Nephron (organoid): ENCODE measurements around the gene SGSH.

ENCODE experiments used
- H3K27ac Mint-ChIP-seq, 3 experiments: 2 replicates each; pipeline ENCODE4 v1.8.0; 2020; ENCODE audit warnings: mixed read lengths in 3 of 3, mild to moderate bottlenecking in 2 of 3, moderate library complexity in 1 of 3
- H3K27me3 Mint-ChIP-seq: 2 replicates; pipeline ENCODE4 v1.8.0; 2021; ENCODE audit warnings: low read depth, mild to moderate bottlenecking, moderate library complexity, mixed read lengths
- H3K36me3 Mint-ChIP-seq: 2 replicates; pipeline ENCODE4 v1.8.0; 2020; ENCODE audit warnings: low read depth, mixed read lengths
- H3K4me1 Mint-ChIP-seq: 2 replicates; pipeline ENCODE4 v1.8.0; 2020; ENCODE audit warnings: mixed read lengths
- H3K4me3 Mint-ChIP-seq, 3 experiments: 2 replicates each; pipeline ENCODE4 v1.8.0; 2020; ENCODE audit warnings: mild to moderate bottlenecking in 3 of 3, mixed read lengths in 3 of 3, moderate library complexity in 2 of 3
- H3K9me3 Mint-ChIP-seq: 2 replicates; pipeline ENCODE4 v1.8.0; 2020; ENCODE audit warnings: mixed read lengths
- CTCF ChIP-seq, 3 experiments: fragments of 200-600 bp; sonication (generic); IDR thresholded peaks; one replicate each; pipeline ENCODE4 v1.5.0; 2021; ENCODE audit warnings: antibody characterized with exemption in 3 of 3; ENCODE audit not compliant: unreplicated experiment in 3 of 3

SGSH gene

GRCh38 chr17:80264205-80265075 is 44.3 kb upstream of the SGSH start:
- H3K4me3 Mint-ChIP-seq = peak overlapping the region; percentile 16 to 69 (median 61)
- H3K4me1 Mint-ChIP-seq = peaks cover 19% of the 10 kb centered on the region
- no peaks in the 10 kb centered on the region for H3K9me3 Mint-ChIP-seq
- TF ChIP-seq CTCF (IDR thresholded peaks at IDR 0.05; ENCODE audit: unreplicated experiment in 3 of 3) = no peak
- no peaks in the 10 kb centered on the region for H3K27me3 Mint-ChIP-seq
- peaks cover 4% of the 10 kb centered on the region for H3K36me3 Mint-ChIP-seq
- H3K27ac Mint-ChIP-seq = no peak overlapping the region

GRCh38 chr17:80263253-80264204 is 43.4 kb upstream of the SGSH start:
- no peaks in the 10 kb centered on the region for H3K27me3 Mint-ChIP-seq
- no peak for TF ChIP-seq CTCF (IDR thresholded peaks at IDR 0.05; ENCODE audit: unreplicated experiment in 3 of 3)
- peak overlapping the region; percentile 69 to 84 (median 82) for H3K4me3 Mint-ChIP-seq
- peaks cover 4% of the 10 kb centered on the region for H3K36me3 Mint-ChIP-seq
- H3K27ac Mint-ChIP-seq = peak overlapping the region; percentile 86 to 94 (median 89)
- H3K4me1 Mint-ChIP-seq = peaks cover 19% of the 10 kb centered on the region
- H3K9me3 Mint-ChIP-seq = no peaks in the 10 kb centered on the region

- no peak for TF ChIP-seq CTCF (IDR thresholded peaks at IDR 0.05; ENCODE audit: unreplicated experiment in 3 of 3)
- no peaks in the 10 kb centered on the region for H3K9me3 Mint-ChIP-seq
- H3K4me3 Mint-ChIP-seq = no peak overlapping the region
- peaks cover 4% of the 10 kb centered on the region for H3K36me3 Mint-ChIP-seq
- H3K27me3 Mint-ChIP-seq = no peaks in the 10 kb centered on the region
- H3K4me1 Mint-ChIP-seq = peaks cover 23% of the 10 kb centered on the region
- no peak overlapping the region for H3K27ac Mint-ChIP-seq
Observed at GRCh38 chr17:80262775-80263244, 42.7 kb upstream of the SGSH start.

GRCh38 chr17:80262291-80262690 is 42.2 kb upstream of the SGSH start:
- H3K36me3 Mint-ChIP-seq = peaks cover 4% of the 10 kb centered on the region
- peak overlapping the region; percentile 89 to 91 (median 89) for H3K27ac Mint-ChIP-seq
- no peaks in the 10 kb centered on the region for H3K27me3 Mint-ChIP-seq
- peaks cover 27% of the 10 kb centered on the region for H3K4me1 Mint-ChIP-seq
- TF ChIP-seq CTCF (IDR thresholded peaks at IDR 0.05; ENCODE audit: unreplicated experiment in 3 of 3) = no peak
- no peaks in the 10 kb centered on the region for H3K9me3 Mint-ChIP-seq
- peak overlapping the region; percentile 81 to 92 (median 90) for H3K4me3 Mint-ChIP-seq

- H3K9me3 Mint-ChIP-seq = no peaks in the 10 kb centered on the region
- peak overlapping the region; percentile 89 to 91 (median 89) for H3K27ac Mint-ChIP-seq
- no peak for TF ChIP-seq CTCF (IDR thresholded peaks at IDR 0.05; ENCODE audit: unreplicated experiment in 3 of 3)
- H3K36me3 Mint-ChIP-seq = peaks cover 4% of the 10 kb centered on the region
- peaks cover 27% of the 10 kb centered on the region for H3K4me1 Mint-ChIP-seq
- H3K27me3 Mint-ChIP-seq = no peaks in the 10 kb centered on the region
- peak overlapping the region; percentile 81 to 92 (median 90) for H3K4me3 Mint-ChIP-seq
Observed at GRCh38 chr17:80261895-80262279, 41.8 kb upstream of the SGSH start.
